GM18519 (cell line): ENCODE data around the gene ALCAM.
A peak's percentile ranks its signal among the peaks of the same experiment; 100 is the strongest.

Experiments
- ATAC-seq: cut with Tn5 transposase; IDR thresholded peaks from one replicate; pipeline ENCODE4 v1.9.1; 2021; ENCODE audit warnings: mild to moderate bottlenecking, moderate library complexity; ENCODE audit not compliant: unreplicated experiment, low FRiP score

ALCAM gene

GRCh38 chr3:105466495-105467404 is 100.0 kb downstream of the ALCAM start:
- ATAC-seq: no peak

- no peak for ATAC-seq
Measured at GRCh38 chr3:105470851-105471250, 104.1 kb downstream of the ALCAM start.

GRCh38 chr3:105473521-105474223 is 107.0 kb downstream of the ALCAM start:
- peak; percentile 67 for ATAC-seq

GRCh38 chr3:105480768-105481167 is 114.1 kb downstream of the ALCAM start:
- ATAC-seq: no peak

- no peak for ATAC-seq
Measured at GRCh38 chr3:105483476-105483875, 116.8 kb downstream of the ALCAM start.

- no peak for ATAC-seq
Measured at GRCh38 chr3:105490045-105490444, 123.3 kb downstream of the ALCAM start.

GRCh38 chr3:105493305-105493892 is 126.7 kb downstream of the ALCAM start:
- ATAC-seq: no peak

GRCh38 chr3:105495021-105495420 is 128.3 kb downstream of the ALCAM start:
- ATAC-seq: no peak

- ATAC-seq: no peak
Measured at GRCh38 chr3:105496343-105496742, 129.6 kb downstream of the ALCAM start.

GRCh38 chr3:105497386-105497785 is 130.7 kb downstream of the ALCAM start:
- no peak for ATAC-seq

GRCh38 chr3:105499961-105500360 is 133.3 kb downstream of the ALCAM start:
- no peak for ATAC-seq

GRCh38 chr3:105502333-105502732 is 135.6 kb downstream of the ALCAM start:
- no peak for ATAC-seq

GRCh38 chr3:105503191-105503593 is 136.5 kb downstream of the ALCAM start:
- ATAC-seq: no peak

GRCh38 chr3:105504440-105504951 is 137.8 kb downstream of the ALCAM start:
- ATAC-seq: no peak

GRCh38 chr3:105505170-105505569 is 138.5 kb downstream of the ALCAM start:
- ATAC-seq: no peak

- no peak for ATAC-seq
Measured at GRCh38 chr3:105511031-105511430, 144.3 kb downstream of the ALCAM start.

GRCh38 chr3:105512061-105512460 is 145.4 kb downstream of the ALCAM start:
- no peak for ATAC-seq

- no peak for ATAC-seq
Measured at GRCh38 chr3:105513042-105513441, 146.3 kb downstream of the ALCAM start.

GRCh38 chr3:105513886-105514285 is 147.2 kb downstream of the ALCAM start:
- ATAC-seq: no peak

- ATAC-seq: no peak
Measured at GRCh38 chr3:105515372-105515771, 148.7 kb downstream of the ALCAM start.

- ATAC-seq: no peak
Measured at GRCh38 chr3:105516972-105517371, 150.3 kb downstream of the ALCAM start.
